Ishikawa (cell line): Measurements from ENCODE around the gene PSD2.

Experiments used
- CEBPB ChIP-seq: IDR thresholded peaks from 2 replicates; pipeline ENCODE4 v1.6.1; 2012
- CREB1 ChIP-seq: IDR thresholded peaks from 2 replicates; pipeline ENCODE4 v1.6.1; 2012; ENCODE audit warnings: low read depth
- EGR1 ChIP-seq: IDR thresholded peaks from 2 replicates; pipeline ENCODE4 v1.6.1; 2012
- EP300 ChIP-seq: IDR thresholded peaks from 2 replicates; pipeline ENCODE4 v1.6.1; 2012; ENCODE audit warnings: borderline replicate concordance
- FOXM1 ChIP-seq: IDR thresholded peaks from 2 replicates; pipeline ENCODE4 v1.6.1; 2012; ENCODE audit warnings: low read depth, borderline replicate concordance
- MAX ChIP-seq: IDR thresholded peaks from 2 replicates; pipeline ENCODE4 v1.6.1; 2012
- NFIC ChIP-seq: IDR thresholded peaks from 2 replicates; pipeline ENCODE4 v1.6.1; 2012
- RAD21 ChIP-seq: IDR thresholded peaks from 2 replicates; pipeline ENCODE4 v1.6.1; 2012; ENCODE audit warnings: low read depth
- REST ChIP-seq: IDR thresholded peaks from 2 replicates; pipeline ENCODE4 v1.6.1; 2012; ENCODE audit warnings: low read depth, mild to moderate bottlenecking
- TAF1 ChIP-seq: IDR thresholded peaks from 2 replicates; pipeline ENCODE4 v1.6.1; 2012; ENCODE audit warnings: low read depth, mild to moderate bottlenecking
- TCF12 ChIP-seq: IDR thresholded peaks from 2 replicates; pipeline ENCODE4 v1.6.1; 2012; ENCODE audit warnings: low read depth
- TEAD4 ChIP-seq: IDR thresholded peaks from 2 replicates; pipeline ENCODE4 v1.6.1; 2012
- USF1 ChIP-seq: IDR thresholded peaks from 2 replicates; pipeline ENCODE4 v1.6.1; 2012
- YY1 ChIP-seq: IDR thresholded peaks from 2 replicates; pipeline ENCODE4 v1.6.1; 2012; ENCODE audit warnings: low read depth
- ZBTB7A ChIP-seq: IDR thresholded peaks from 2 replicates; pipeline ENCODE4 v1.6.1; 2012; ENCODE audit warnings: low read depth

PSD2 gene

GRCh38 chr5:139867109-139867508 is 71.5 kb downstream of the PSD2 start:
- TF ChIP-seq EP300, result no peak
- no peak for TF ChIP-seq TCF12
- no peak for TF ChIP-seq NFIC
- TF ChIP-seq FOXM1, result no peak
- TF ChIP-seq YY1, result no peak
- no peak for TF ChIP-seq ZBTB7A
- no peak for TF ChIP-seq CEBPB
- no peak for TF ChIP-seq RAD21
- TF ChIP-seq REST, result no peak
- no peak for TF ChIP-seq CREB1

GRCh38 chr5:139867581-139867980 is 72.0 kb downstream of the PSD2 start:
- TF ChIP-seq FOXM1 (no peak), RAD21 (no peak), MAX (no peak), CEBPB (no peak), CREB1 (no peak), REST (no peak), USF1 (no peak), EP300 (no peak), TAF1 (no peak), TCF12 (no peak), NFIC (no peak), EGR1 (no peak), YY1 (no peak), ZBTB7A (no peak), TEAD4 (no peak)

- TF ChIP-seq EP300 (no peak), YY1 (no peak), CEBPB (no peak), TAF1 (no peak), TEAD4 (no peak), FOXM1 (no peak), EGR1 (no peak)
These were observed 73.6 kb downstream of the PSD2 start for GRCh38 chr5:139869042-139869790.

- TF ChIP-seq FOXM1 (no peak), CREB1 (no peak), NFIC (no peak), MAX (no peak), TCF12 (no peak), TAF1 (no peak)
These were observed 75.1 kb downstream of the PSD2 start for GRCh38 chr5:139870677-139871076.

GRCh38 chr5:139871614-139872013 is 76.0 kb downstream of the PSD2 start:
- no peak for TF ChIP-seq TEAD4
- no peak for TF ChIP-seq YY1
- TF ChIP-seq TCF12, result no peak
- no peak for TF ChIP-seq MAX
- TF ChIP-seq EGR1, result no peak
- no peak for TF ChIP-seq CREB1
- TF ChIP-seq REST, result no peak
- TF ChIP-seq USF1, result no peak
- TF ChIP-seq CEBPB, result no peak
- no peak for TF ChIP-seq TAF1
- no peak for TF ChIP-seq NFIC
- no peak for TF ChIP-seq ZBTB7A
- TF ChIP-seq FOXM1, result no peak
- no peak for TF ChIP-seq RAD21
- no peak for TF ChIP-seq EP300
